ENCODE measurements around the gene HDLBP.
"Not testable (repeated sequence)": the region's sequence is repeated elsewhere in the genome, so short reads cannot be mapped to it uniquely, and the experiment has no call there.

Gene HDLBP

DNA sequence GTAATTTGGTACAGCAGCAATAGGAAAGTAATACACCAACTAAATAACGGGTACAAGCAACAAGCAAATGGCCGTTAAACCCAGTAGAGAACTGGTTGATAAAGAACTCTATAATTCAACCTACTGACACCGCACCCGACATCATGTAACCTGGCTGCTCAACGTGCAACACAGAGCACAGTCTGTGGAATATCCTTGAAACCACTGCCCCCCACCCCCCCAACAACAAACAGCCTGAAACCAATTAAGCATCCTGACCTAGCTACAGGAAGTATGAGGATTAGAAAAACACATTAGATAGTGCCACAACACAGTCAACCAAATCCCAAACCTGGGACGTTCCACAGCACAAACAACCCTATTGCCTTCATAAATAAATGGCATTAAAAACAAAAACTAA lies 23.5 kb downstream of the HDLBP start:
- no peaks in the 10 kb centered on the region for H3K36me3 ChIP-seq (ENCODE audit: control insufficient read depth, insufficient read depth, low read length)
- no peaks in the 10 kb centered on the region for H3K27me3 ChIP-seq (ENCODE audit: control insufficient read depth, insufficient read depth, low read length)
- no peak overlapping the region for H3K9ac ChIP-seq (ENCODE audit: low read length)
- no peak overlapping the region for H3K4me3 ChIP-seq (ENCODE audit: low read length)
- H3K27ac ChIP-seq (ENCODE audit: low read depth, low read length): no peak overlapping the region
- H3K4me1 ChIP-seq (ENCODE audit: control insufficient read depth, insufficient read depth, low read length): no peaks in the 10 kb centered on the region

GRCh38 chr2:241291153-241291552 lies 24.3 kb downstream of the HDLBP start:
- no peak overlapping the region for H3K27ac ChIP-seq (ENCODE audit: low read depth, low read length)
- no peaks in the 10 kb centered on the region for H3K36me3 ChIP-seq (ENCODE audit: control insufficient read depth, insufficient read depth, low read length)
- no peaks in the 10 kb centered on the region for H3K4me1 ChIP-seq (ENCODE audit: control insufficient read depth, insufficient read depth, low read length)
- no peak overlapping the region for H3K9ac ChIP-seq (ENCODE audit: low read length)
- H3K27me3 ChIP-seq (ENCODE audit: control insufficient read depth, insufficient read depth, low read length): no peaks in the 10 kb centered on the region
- no peak overlapping the region for H3K4me3 ChIP-seq (ENCODE audit: low read length)

GRCh38 chr2:241289597-241289996 lies 25.9 kb downstream of the HDLBP start:
- Histone ChIP-seq H3K27ac (ENCODE audit: low read depth, low read length) (no peak overlapping the region), H3K4me1 (ENCODE audit: control insufficient read depth, insufficient read depth, low read length) (no peaks in the 10 kb centered on the region), H3K27me3 (ENCODE audit: control insufficient read depth, insufficient read depth, low read length) (no peaks in the 10 kb centered on the region), H3K36me3 (ENCODE audit: control insufficient read depth, insufficient read depth, low read length) (no peaks in the 10 kb centered on the region), H3K9ac (ENCODE audit: low read length) (no peak overlapping the region), H3K4me3 (ENCODE audit: low read length) (no peak overlapping the region)

DNA sequence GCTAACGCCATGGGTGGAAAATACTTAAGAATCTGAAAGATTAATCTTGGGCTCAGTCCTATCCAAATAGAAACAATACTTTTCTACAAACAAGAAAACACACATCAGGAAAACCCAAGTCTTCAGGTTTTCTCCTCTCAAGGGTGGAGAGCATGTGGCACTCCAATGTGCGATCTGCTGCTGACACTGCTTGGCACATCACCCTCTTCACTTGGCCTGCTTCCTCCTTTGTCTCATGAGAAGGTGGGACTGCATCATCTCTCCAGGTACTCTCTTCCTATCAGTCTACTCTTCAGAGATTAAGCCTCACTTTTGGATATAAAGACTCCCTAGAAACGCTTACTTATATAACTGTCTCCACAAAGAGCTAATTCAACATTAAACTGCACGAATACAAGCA lies 26.4 kb downstream of the HDLBP start:
- H3K36me3 ChIP-seq (ENCODE audit: control insufficient read depth, insufficient read depth, low read length): no peaks in the 10 kb centered on the region
- H3K27me3 ChIP-seq (ENCODE audit: control insufficient read depth, insufficient read depth, low read length): no peaks in the 10 kb centered on the region
- H3K4me1 ChIP-seq (ENCODE audit: control insufficient read depth, insufficient read depth, low read length): no peaks in the 10 kb centered on the region
- no peak overlapping the region for H3K4me3 ChIP-seq (ENCODE audit: low read length)
- H3K27ac ChIP-seq (ENCODE audit: low read depth, low read length): no peak overlapping the region
- H3K9ac ChIP-seq (ENCODE audit: low read length): no peak overlapping the region

DNA sequence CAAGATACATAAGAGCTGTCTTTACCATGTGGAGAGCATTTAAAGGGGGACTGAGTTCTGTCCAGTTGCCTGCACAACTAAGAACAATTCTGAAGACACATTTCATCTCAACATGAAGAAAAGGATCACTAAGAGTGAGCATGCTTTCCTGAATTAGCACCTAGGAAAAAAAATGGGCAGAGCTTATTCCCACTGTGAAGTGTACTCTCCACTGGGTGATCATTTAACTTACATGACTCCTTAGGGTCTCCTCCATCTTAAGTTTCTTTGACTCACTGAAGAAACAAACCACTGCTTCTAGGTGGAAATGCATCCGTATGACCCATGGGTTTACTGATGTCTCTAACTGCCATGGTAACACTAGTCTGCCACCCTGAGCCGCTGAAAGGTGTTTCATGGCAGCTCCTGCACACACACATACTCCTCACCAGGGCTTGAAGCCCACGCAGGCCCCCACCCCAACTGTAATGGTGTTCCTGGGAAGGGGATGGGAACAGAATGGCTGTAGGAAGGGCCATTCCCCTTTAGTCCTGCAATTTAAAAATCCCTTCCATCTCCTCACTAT lies 27.1 kb downstream of the HDLBP start:
- Histone ChIP-seq H3K27me3 (ENCODE audit: control insufficient read depth, insufficient read depth, low read length) (no peaks in the 10 kb centered on the region), H3K4me3 (ENCODE audit: low read length) (no peak overlapping the region), H3K36me3 (ENCODE audit: control insufficient read depth, insufficient read depth, low read length) (no peaks in the 10 kb centered on the region), H3K27ac (ENCODE audit: low read depth, low read length) (no peak overlapping the region), H3K4me1 (ENCODE audit: control insufficient read depth, insufficient read depth, low read length) (no peaks in the 10 kb centered on the region), H3K9ac (ENCODE audit: low read length) (no peak overlapping the region)

- no peaks in the 10 kb centered on the region for H3K27me3 ChIP-seq (ENCODE audit: control insufficient read depth, insufficient read depth, low read length)
- no peak overlapping the region for H3K9ac ChIP-seq (ENCODE audit: low read length)
- no peaks in the 10 kb centered on the region for H3K36me3 ChIP-seq (ENCODE audit: control insufficient read depth, insufficient read depth, low read length)
- no peaks in the 10 kb centered on the region for H3K4me1 ChIP-seq (ENCODE audit: control insufficient read depth, insufficient read depth, low read length)
- H3K4me3 ChIP-seq (ENCODE audit: low read length): no peak overlapping the region
- no peak overlapping the region for H3K27ac ChIP-seq (ENCODE audit: low read depth, low read length)
These were observed 29.0 kb downstream of the HDLBP start for GRCh38 chr2:241286348-241287090.

DNA sequence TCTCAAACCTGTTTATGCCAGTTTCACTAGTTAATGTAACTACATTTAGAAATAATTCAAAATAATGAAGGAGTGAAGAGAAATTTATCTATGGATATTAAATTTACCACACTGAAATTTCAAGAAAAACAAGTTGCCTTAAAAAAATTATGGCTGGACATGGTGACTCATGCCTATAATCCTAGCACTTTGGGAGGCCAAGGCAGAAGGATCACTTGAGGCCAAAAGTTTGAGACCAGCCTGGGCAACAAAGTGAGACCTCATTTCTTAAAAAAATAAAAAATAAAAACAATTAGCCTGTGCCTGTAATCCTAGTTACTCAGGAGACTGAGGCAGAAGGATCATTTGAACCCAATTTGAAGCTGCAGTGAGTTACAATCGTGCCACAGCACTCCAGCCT lies 29.9 kb downstream of the HDLBP start:
- H3K4me1 ChIP-seq (ENCODE audit: control insufficient read depth, insufficient read depth, low read length): no peaks in the 10 kb centered on the region
- H3K27me3 ChIP-seq (ENCODE audit: control insufficient read depth, insufficient read depth, low read length): no peaks in the 10 kb centered on the region
- no peak overlapping the region for H3K27ac ChIP-seq (ENCODE audit: low read depth, low read length)
- no peak overlapping the region for H3K4me3 ChIP-seq (ENCODE audit: low read length)
- H3K36me3 ChIP-seq (ENCODE audit: control insufficient read depth, insufficient read depth, low read length): no peaks in the 10 kb centered on the region
- H3K9ac ChIP-seq (ENCODE audit: low read length): no peak overlapping the region

DNA sequence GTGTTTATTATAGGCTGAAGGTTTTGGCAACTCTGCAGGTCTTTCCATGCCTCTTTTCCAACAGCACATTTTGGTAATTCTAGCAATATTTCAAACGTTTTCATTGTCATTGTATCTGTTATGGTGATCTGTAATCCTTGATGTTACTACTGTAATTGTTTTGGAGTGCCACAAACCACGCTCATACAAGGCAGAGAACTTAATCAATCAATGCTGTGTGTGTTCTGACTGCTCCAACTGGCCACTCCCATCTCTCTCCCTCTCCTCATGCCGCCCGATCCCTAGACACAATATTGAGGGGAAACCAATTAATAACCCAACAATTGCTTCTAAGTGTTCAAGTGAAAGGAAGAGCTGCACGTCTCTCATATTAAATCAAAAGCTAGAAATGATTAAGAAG lies 32.9 kb downstream of the HDLBP start:
- Histone ChIP-seq H3K27me3 (ENCODE audit: control insufficient read depth, insufficient read depth, low read length) (no peaks in the 10 kb centered on the region), H3K4me3 (ENCODE audit: low read length) (no peak overlapping the region), H3K27ac (ENCODE audit: low read depth, low read length) (no peak overlapping the region), H3K4me1 (ENCODE audit: control insufficient read depth, insufficient read depth, low read length) (no peaks in the 10 kb centered on the region), H3K36me3 (ENCODE audit: control insufficient read depth, insufficient read depth, low read length) (no peaks in the 10 kb centered on the region), H3K9ac (ENCODE audit: low read length) (no peak overlapping the region)

DNA sequence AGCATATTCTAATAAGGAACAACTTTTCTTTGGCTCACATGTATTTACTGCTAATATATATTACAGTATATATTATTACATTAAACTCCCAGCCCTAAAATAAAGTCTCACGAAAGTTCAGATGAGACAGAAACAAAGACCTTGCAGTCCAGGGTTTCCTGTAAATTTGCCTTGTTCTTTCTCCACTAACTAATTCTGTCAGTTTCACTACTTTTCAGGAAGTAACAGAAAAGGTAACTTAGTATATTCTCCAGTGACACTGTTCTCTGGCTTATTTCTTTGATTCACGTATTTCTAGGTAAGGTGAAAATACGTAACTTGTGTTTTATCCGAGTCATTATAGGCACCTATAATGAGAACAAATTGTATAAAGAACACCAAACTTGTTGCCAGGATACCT lies 35.2 kb downstream of the HDLBP start:
- Histone ChIP-seq H3K9ac (ENCODE audit: low read length) (no peak overlapping the region), H3K4me1 (ENCODE audit: control insufficient read depth, insufficient read depth, low read length) (no peaks in the 10 kb centered on the region), H3K27me3 (ENCODE audit: control insufficient read depth, insufficient read depth, low read length) (no peaks in the 10 kb centered on the region), H3K4me3 (ENCODE audit: low read length) (no peak overlapping the region), H3K27ac (ENCODE audit: low read depth, low read length) (no peak overlapping the region), H3K36me3 (ENCODE audit: control insufficient read depth, insufficient read depth, low read length) (no peaks in the 10 kb centered on the region)

DNA sequence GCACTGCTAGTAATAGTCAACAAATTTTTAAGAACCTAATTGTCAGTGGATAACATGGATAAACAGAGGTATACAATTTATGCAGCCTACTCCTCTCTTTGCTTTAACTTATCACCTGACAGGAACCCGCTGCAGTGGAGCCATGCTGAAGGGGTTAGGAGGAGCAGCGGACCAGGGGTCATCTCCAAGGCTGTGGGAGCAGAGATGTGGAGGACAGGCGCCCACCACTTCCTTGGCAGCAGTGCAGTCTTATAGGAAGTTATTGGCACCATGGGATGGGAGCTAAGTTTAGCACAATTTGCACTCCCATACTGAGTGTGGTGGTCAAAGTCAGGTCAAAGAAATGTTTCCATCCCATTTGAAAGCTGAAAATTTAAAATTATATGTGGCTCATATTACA lies 35.6 kb downstream of the HDLBP start:
- no peaks in the 10 kb centered on the region for H3K4me1 ChIP-seq (ENCODE audit: control insufficient read depth, insufficient read depth, low read length)
- no peak overlapping the region for H3K27ac ChIP-seq (ENCODE audit: low read depth, low read length)
- H3K36me3 ChIP-seq (ENCODE audit: control insufficient read depth, insufficient read depth, low read length): no peaks in the 10 kb centered on the region
- H3K27me3 ChIP-seq (ENCODE audit: control insufficient read depth, insufficient read depth, low read length): no peaks in the 10 kb centered on the region
- H3K9ac ChIP-seq (ENCODE audit: low read length): no peak overlapping the region
- no peak overlapping the region for H3K4me3 ChIP-seq (ENCODE audit: low read length)

- no peak overlapping the region for H3K9ac ChIP-seq (ENCODE audit: low read length)
- H3K4me3 ChIP-seq (ENCODE audit: low read length): no peak overlapping the region
- no peaks in the 10 kb centered on the region for H3K4me1 ChIP-seq (ENCODE audit: control insufficient read depth, insufficient read depth, low read length)
- H3K27me3 ChIP-seq (ENCODE audit: control insufficient read depth, insufficient read depth, low read length): no peaks in the 10 kb centered on the region
- no peak overlapping the region for H3K27ac ChIP-seq (ENCODE audit: low read depth, low read length)
- H3K36me3 ChIP-seq (ENCODE audit: control insufficient read depth, insufficient read depth, low read length): no peaks in the 10 kb centered on the region
These were observed 36.1 kb downstream of the HDLBP start for GRCh38 chr2:241279413-241279812.

- not testable (repeated sequence) for H3K36me3 ChIP-seq (ENCODE audit: control insufficient read depth, insufficient read depth, low read length); H3K27ac ChIP-seq (ENCODE audit: low read depth, low read length); H3K9ac ChIP-seq (ENCODE audit: low read length); H3K4me3 ChIP-seq (ENCODE audit: low read length); H3K27me3 ChIP-seq (ENCODE audit: control insufficient read depth, insufficient read depth, low read length); H3K4me1 ChIP-seq (ENCODE audit: control insufficient read depth, insufficient read depth, low read length)
These were observed 37.2 kb downstream of the HDLBP start for GRCh38 chr2:241278306-241278705.

DNA sequence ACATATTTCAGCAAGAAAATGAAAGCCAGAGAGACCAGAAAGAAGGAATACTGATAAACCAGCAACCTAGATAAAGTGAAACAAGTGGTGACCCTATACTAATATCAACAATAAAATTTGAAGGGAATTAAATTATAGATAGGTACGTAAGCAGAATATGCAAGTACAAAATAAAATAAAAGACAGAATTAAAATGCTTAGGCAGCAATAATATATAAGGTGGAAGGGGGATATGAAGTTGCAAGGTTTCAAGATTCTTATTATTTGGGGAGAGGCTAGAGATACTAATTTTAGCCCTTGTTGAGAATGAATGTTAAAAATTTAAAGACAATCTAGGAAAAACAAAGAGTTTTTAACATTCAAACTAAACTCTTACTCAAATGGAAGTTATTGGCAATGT lies 39.6 kb downstream of the HDLBP start:
- H3K27me3 ChIP-seq (ENCODE audit: control insufficient read depth, insufficient read depth, low read length): no peaks in the 10 kb centered on the region
- no peaks in the 10 kb centered on the region for H3K36me3 ChIP-seq (ENCODE audit: control insufficient read depth, insufficient read depth, low read length)
- no peak overlapping the region for H3K27ac ChIP-seq (ENCODE audit: low read depth, low read length)
- no peak overlapping the region for H3K9ac ChIP-seq (ENCODE audit: low read length)
- H3K4me3 ChIP-seq (ENCODE audit: low read length): no peak overlapping the region
- peaks cover 4% of the 10 kb centered on the region for H3K4me1 ChIP-seq (ENCODE audit: control insufficient read depth, insufficient read depth, low read length)

All from rectal smooth muscle tissue (tissue), 1 donor.